A673 (cell line): Measurements from ENCODE around the gene ROR1.

Experiments used
- EZH2 ChIP-seq: fragments of 200-600 bp; sonication (generic); IDR thresholded peaks from 2 replicates; pipeline ENCODE4 v1.6.1; 2017; ENCODE audit warnings: borderline replicate concordance, low read depth, mild to moderate bottlenecking, mixed read lengths, antibody characterized with exemption, low read length; ENCODE audit not compliant: poor library complexity, severe bottlenecking
- TF ChIP-seq, protein P1 (sequence below): fragments of 300-800, 200-600 bp; sonication (generic); conservative IDR thresholded peaks from 2 replicates; pipeline ENCODE4 v1.5.1; 2017; ENCODE audit warnings: low read depth, mild to moderate bottlenecking, antibody characterized with exemption, low read length, moderate library complexity, mixed read lengths

DNA sequence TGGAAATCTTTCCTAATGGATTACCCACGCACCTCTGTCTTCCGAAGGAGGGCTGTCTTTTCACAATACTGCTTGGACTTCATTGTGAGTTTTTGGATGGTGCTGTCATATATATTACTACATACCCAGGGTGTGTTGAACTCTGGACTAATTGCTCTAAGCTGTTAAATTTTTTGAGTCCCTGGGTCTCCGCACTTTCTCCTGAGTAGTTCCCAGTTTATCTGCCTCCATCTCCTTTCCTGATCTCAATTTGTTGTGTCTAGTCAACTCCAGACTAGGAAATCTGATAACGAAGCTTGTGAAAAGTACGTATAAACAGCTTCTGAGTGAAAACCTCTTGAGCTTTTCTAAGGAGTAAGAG is 211.1 kb downstream of the ROR1 start:
- TF ChIP-seq, protein P1, sequence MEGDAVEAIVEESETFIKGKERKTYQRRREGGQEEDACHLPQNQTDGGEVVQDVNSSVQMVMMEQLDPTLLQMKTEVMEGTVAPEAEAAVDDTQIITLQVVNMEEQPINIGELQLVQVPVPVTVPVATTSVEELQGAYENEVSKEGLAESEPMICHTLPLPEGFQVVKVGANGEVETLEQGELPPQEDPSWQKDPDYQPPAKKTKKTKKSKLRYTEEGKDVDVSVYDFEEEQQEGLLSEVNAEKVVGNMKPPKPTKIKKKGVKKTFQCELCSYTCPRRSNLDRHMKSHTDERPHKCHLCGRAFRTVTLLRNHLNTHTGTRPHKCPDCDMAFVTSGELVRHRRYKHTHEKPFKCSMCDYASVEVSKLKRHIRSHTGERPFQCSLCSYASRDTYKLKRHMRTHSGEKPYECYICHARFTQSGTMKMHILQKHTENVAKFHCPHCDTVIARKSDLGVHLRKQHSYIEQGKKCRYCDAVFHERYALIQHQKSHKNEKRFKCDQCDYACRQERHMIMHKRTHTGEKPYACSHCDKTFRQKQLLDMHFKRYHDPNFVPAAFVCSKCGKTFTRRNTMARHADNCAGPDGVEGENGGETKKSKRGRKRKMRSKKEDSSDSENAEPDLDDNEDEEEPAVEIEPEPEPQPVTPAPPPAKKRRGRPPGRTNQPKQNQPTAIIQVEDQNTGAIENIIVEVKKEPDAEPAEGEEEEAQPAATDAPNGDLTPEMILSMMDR = no peak
- no peak for TF ChIP-seq EZH2
